ENCODE measurements around the gene APOC3. TPM values are rescaled to one million over a fixed set of nuclear protein-coding genes. Genes with fewer than 3 reads are reported as not detected.

The APOC3 gene
- total and polyA plus RNA-seq, 10 of the 15 experiments (the other 5 are each of a cell fraction or from before 2014, with no cell fraction given), result 1.9 TPM; not detected in 9

DNA sequence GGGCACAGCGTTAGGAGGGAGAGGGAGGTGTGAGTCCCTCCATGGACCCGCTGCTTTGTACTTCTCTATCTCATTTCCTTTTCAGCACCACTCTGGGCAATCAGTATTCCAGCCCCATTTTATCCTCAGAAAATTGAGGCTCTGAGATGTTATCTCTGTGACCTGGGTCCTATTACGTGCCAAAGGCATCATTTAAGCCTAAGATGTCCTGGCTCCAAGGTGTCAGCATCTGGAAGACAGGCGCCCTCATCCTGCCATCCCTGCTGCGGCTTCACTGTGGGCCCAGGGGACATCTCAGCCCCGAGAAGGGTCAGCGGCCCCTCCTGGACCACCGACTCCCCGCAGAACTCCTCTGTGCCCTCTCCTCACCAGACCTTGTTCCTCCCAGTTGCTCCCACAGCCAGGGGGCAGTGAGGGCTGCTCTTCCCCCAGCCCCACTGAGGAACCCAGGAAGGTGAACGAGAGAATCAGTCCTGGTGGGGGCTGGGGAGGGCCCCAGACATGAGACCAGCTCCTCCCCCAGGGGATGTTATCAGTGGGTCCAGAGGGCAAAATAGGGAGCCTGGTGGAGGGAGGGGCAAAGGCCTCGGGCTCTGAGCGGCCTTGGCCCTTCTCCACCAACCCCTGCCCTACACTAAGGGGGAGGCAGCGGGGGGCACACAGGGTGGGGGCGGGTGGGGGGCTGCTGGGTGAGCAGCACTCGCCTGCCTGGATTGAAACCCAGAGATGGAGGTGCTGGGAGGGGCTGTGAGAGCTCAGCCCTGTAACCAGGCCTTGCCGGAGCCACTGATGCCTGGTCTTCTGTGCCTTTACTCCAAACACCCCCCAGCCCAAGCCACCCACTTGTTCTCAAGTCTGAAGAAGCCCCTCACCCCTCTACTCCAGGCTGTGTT lies 829 bp upstream of the APOC3 start:
- BruUV-seq (replicated peaks), result no TSS peak
- H3K79me2 ChIP-seq (ENCODE audit: control insufficient read depth, insufficient read depth, low read length), result no peaks in the 10 kb centered on the region
- RAD21 ChIA-PET (ENCODE audit: unreplicated experiment), result no interaction called here
- no peaks in the 10 kb centered on the region for H3K36me3 ChIP-seq (ENCODE audit: control insufficient read depth in 2 of 2, insufficient read depth in 2 of 2, low read length in 1 of 2)
- intact Hi-C loops (cut with micrococcal nuclease; ENCODE audit: unreplicated experiment), result no loop called here
- DNase-seq (ENCODE audit: low read depth, low spot score) (no peak), FAIRE-seq (no peak), ATAC-seq (no peak)
- CTCF ChIA-PET, result interaction anchor here (0.6 to 1.1 kb wide), 3 partner anchors 36 to 277 kb away, joined by 3 read pairs; no protein-coding TSS in a partner anchor
- no peak overlapping the region for H3K27ac ChIP-seq (ENCODE audit: control insufficient read depth, insufficient read depth)
- H2AFZ ChIP-seq (ENCODE audit: control insufficient read depth, low read depth, low read length), result no peak overlapping the region
- in situ Hi-C loops (cut with MboI), result no loop called here
- SMC1A ChIA-PET (ENCODE audit: uncharacterized antibody, unreplicated experiment), result no interaction called here
- no peaks in the 10 kb centered on the region for H3K27me3 ChIP-seq (replicated peaks in 1 of 2; ENCODE audit: control insufficient read depth in 2 of 2, insufficient read depth in 2 of 2, low read length in 1 of 2)
- WGBS (ENCODE audit: insufficient coverage, insufficient replicate concordance, low lambda C conversion rate, missing lambda C conversion rate), result 34% methylated on average over 16 of the region's 16 CpGs
- POLR2A ChIA-PET, result no interaction called here
- no peak overlapping the region for H3K9ac ChIP-seq (ENCODE audit: control insufficient read depth, insufficient read depth, low read length)
- H3K4me2 ChIP-seq (ENCODE audit: control insufficient read depth, insufficient read depth), result no peak overlapping the region
- no peaks in the 10 kb centered on the region for H3K4me1 ChIP-seq (ENCODE audit: control insufficient read depth, insufficient read depth, low read length)
- H3K9me3 ChIP-seq (replicated peaks; ENCODE audit: control insufficient read depth, insufficient read depth, low read length), result no peaks in the 10 kb centered on the region
- H3K4me3 ChIP-seq, result no peak overlapping the region
- H4K20me1 ChIP-seq (ENCODE audit: control insufficient read depth, insufficient read depth), result no peaks in the 10 kb centered on the region
- no peak for TF ChIP-seq ZSCAN29 (IDR thresholded peaks at IDR 0.05)
- no peak for TF ChIP-seq SREBF1 (IDR thresholded peaks at IDR 0.05; ENCODE audit: low read length)
- no peak for TF ChIP-seq JUNB (IDR thresholded peaks at IDR 0.05)
- TF ChIP-seq SUZ12 (IDR thresholded peaks at IDR 0.05; ENCODE audit: unreplicated experiment), result no peak
- TF ChIP-seq, protein P1, sequence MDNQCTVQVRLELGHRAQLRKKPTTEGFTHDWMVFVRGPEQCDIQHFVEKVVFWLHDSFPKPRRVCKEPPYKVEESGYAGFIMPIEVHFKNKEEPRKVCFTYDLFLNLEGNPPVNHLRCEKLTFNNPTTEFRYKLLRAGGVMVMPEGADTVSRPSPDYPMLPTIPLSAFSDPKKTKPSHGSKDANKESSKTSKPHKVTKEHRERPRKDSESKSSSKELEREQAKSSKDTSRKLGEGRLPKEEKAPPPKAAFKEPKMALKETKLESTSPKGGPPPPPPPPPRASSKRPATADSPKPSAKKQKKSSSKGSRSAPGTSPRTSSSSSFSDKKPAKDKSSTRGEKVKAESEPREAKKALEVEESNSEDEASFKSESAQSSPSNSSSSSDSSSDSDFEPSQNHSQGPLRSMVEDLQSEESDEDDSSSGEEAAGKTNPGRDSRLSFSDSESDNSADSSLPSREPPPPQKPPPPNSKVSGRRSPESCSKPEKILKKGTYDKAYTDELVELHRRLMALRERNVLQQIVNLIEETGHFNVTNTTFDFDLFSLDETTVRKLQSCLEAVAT (IDR thresholded peaks at IDR 0.05), result no peak
- TF ChIP-seq, protein P2, sequence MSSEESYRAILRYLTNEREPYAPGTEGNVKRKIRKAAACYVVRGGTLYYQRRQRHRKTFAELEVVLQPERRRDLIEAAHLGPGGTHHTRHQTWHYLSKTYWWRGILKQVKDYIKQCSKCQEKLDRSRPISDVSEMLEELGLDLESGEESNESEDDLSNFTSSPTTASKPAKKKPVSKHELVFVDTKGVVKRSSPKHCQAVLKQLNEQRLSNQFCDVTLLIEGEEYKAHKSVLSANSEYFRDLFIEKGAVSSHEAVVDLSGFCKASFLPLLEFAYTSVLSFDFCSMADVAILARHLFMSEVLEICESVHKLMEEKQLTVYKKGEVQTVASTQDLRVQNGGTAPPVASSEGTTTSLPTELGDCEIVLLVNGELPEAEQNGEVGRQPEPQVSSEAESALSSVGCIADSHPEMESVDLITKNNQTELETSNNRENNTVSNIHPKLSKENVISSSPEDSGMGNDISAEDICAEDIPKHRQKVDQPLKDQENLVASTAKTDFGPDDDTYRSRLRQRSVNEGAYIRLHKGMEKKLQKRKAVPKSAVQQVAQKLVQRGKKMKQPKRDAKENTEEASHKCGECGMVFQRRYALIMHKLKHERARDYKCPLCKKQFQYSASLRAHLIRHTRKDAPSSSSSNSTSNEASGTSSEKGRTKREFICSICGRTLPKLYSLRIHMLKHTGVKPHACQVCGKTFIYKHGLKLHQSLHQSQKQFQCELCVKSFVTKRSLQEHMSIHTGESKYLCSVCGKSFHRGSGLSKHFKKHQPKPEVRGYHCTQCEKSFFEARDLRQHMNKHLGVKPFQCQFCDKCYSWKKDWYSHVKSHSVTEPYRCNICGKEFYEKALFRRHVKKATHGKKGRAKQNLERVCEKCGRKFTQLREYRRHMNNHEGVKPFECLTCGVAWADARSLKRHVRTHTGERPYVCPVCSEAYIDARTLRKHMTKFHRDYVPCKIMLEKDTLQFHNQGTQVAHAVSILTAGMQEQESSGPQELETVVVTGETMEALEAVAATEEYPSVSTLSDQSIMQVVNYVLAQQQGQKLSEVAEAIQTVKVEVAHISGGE (CRISPR knock-in tag; IDR thresholded peaks at IDR 0.05), result no peak
- no peak for TF ChIP-seq GABPA (IDR thresholded peaks at IDR 0.05; ENCODE audit: low read depth)
